HG02973 (cell line): ENCODE results near the gene COL19A1.
"Not testable (repeated sequence)": the region's sequence is repeated elsewhere in the genome, so short reads cannot be mapped to it uniquely, and the experiment has no call there.

ENCODE experiments used
- ATAC-seq: cut with Tn5 transposase; IDR thresholded peaks from one replicate; pipeline ENCODE4 v1.9.1; 2021; ENCODE audit warnings: moderate library complexity; ENCODE audit not compliant: unreplicated experiment

COL19A1 gene

GRCh38 chr6:69866351-69866769, at the start of gene COL19A1:
TSS of gene COL19A1 (plus strand) at chr6:69866556. CDS start at chr6:69879568, 13,012 bp downstream.
- peak; percentile 55 for ATAC-seq

GRCh38 chr6:69816569-69816968, 49.8 kb upstream of the COL19A1 start:
- ATAC-seq = no peak

- no peak for ATAC-seq
Measured at GRCh38 chr6:69817358-69817757, 49.0 kb upstream of the COL19A1 start.

GRCh38 chr6:69818223-69818930, 48.0 kb upstream of the COL19A1 start:
- no peak for ATAC-seq

- ATAC-seq = no peak
Measured at GRCh38 chr6:69819138-69819537, 47.2 kb upstream of the COL19A1 start.

- no peak for ATAC-seq
Measured at GRCh38 chr6:69820018-69820417, 46.3 kb upstream of the COL19A1 start.

- no peak for ATAC-seq
Measured at GRCh38 chr6:69820438-69820837, 45.9 kb upstream of the COL19A1 start.

- ATAC-seq = not testable (repeated sequence)
Measured at GRCh38 chr6:69824355-69824754, 42.0 kb upstream of the COL19A1 start.

- ATAC-seq = no peak
Measured at GRCh38 chr6:69825904-69826303, 40.5 kb upstream of the COL19A1 start.

GRCh38 chr6:69827276-69827893, 39.0 kb upstream of the COL19A1 start:
- ATAC-seq = no peak

- ATAC-seq = no peak
Measured at GRCh38 chr6:69832558-69832957, 33.8 kb upstream of the COL19A1 start.

GRCh38 chr6:69835414-69836179, 30.8 kb upstream of the COL19A1 start:
- ATAC-seq = peak; percentile 80

- no peak for ATAC-seq
Measured at GRCh38 chr6:69841862-69842261, 24.5 kb upstream of the COL19A1 start.

- ATAC-seq = no peak
Measured at GRCh38 chr6:69843189-69843588, 23.2 kb upstream of the COL19A1 start.

GRCh38 chr6:69846312-69846711, 20.0 kb upstream of the COL19A1 start:
- ATAC-seq = no peak

GRCh38 chr6:69846770-69847491, 19.4 kb upstream of the COL19A1 start:
- ATAC-seq = no peak

- ATAC-seq = no peak
Measured at GRCh38 chr6:69847492-69847788, 18.9 kb upstream of the COL19A1 start.

- no peak for ATAC-seq
Measured at GRCh38 chr6:69848552-69848951, 17.8 kb upstream of the COL19A1 start.

GRCh38 chr6:69852706-69853105, 13.7 kb upstream of the COL19A1 start:
- ATAC-seq = no peak

- ATAC-seq = no peak
Measured at GRCh38 chr6:69861986-69862385, 4.4 kb upstream of the COL19A1 start.

- no peak for ATAC-seq
Measured at GRCh38 chr6:69863766-69864165, 2.6 kb upstream of the COL19A1 start.
